ENCODE results near the gene NEK2. TPM values are rescaled to one million over a fixed set of nuclear protein-coding genes. Genes with fewer than 3 reads are reported as not detected.
"Not testable (repeated sequence)": the region's sequence is repeated elsewhere in the genome, so short reads cannot be mapped to it uniquely, and the experiment has no call there.

NEK2 gene
- total and polyA plus RNA-seq, 8 donors: 1.5 to 6.1 (median 4.6) TPM; not detected in 3

DNA sequence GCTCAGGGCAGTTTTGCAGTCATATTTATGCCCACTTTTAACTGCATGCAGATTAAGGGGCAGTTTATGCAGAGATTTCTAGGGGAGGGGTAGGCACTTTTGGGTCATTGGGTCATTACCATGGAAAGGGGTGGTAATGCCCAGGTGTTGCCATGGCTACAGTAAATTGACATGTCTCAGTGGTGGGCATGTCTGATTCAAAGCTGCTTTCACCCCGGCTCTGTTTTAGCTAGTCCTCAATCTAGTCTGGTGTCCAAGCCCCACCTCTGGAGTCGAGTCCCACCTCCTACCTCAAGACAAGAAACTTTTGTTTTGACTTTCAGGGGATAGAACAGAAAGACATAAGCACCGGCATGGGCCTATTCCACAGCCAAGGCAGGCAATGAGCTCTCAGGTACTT is 8.9 kb upstream of the NEK2 start:
- no peak overlapping the region for H3K4me3 ChIP-seq
- TF ChIP-seq POLR2A (IDR thresholded peaks at IDR 0.05) (no peak), EP300 (IDR thresholded peaks at IDR 0.05) (no peak), POLR2AphosphoS5 (IDR thresholded peaks at IDR 0.05) (no peak)
- TF ChIP-seq, protein P1, sequence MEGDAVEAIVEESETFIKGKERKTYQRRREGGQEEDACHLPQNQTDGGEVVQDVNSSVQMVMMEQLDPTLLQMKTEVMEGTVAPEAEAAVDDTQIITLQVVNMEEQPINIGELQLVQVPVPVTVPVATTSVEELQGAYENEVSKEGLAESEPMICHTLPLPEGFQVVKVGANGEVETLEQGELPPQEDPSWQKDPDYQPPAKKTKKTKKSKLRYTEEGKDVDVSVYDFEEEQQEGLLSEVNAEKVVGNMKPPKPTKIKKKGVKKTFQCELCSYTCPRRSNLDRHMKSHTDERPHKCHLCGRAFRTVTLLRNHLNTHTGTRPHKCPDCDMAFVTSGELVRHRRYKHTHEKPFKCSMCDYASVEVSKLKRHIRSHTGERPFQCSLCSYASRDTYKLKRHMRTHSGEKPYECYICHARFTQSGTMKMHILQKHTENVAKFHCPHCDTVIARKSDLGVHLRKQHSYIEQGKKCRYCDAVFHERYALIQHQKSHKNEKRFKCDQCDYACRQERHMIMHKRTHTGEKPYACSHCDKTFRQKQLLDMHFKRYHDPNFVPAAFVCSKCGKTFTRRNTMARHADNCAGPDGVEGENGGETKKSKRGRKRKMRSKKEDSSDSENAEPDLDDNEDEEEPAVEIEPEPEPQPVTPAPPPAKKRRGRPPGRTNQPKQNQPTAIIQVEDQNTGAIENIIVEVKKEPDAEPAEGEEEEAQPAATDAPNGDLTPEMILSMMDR (IDR thresholded peaks at IDR 0.05): no peak
- peaks cover 0 to 5% (median 0%) of the 10 kb centered on the region in 4 donors for H3K4me1 ChIP-seq
- intact Hi-C loops (cut with DNase I; ENCODE audit: low total_unique reads): loop anchor here (5.0 to 10.0 kb wide), 3 partner anchors 148 to 770 kb away; partner anchors contain the start of gene LPGAT1
- H3K9me3 ChIP-seq: no peaks in the 10 kb centered on the region
- no peak overlapping the region for H3K27ac ChIP-seq
- DNase-seq: no peak
- no peaks in the 10 kb centered on the region for H3K36me3 ChIP-seq
- WGBS, 5 donors: 62 to 76% (median 70%) methylated on average over 3 of the region's 3 CpGs
- peaks cover 0 to 5% (median 0%) of the 10 kb centered on the region in 3 donors for H3K27me3 ChIP-seq

DNA sequence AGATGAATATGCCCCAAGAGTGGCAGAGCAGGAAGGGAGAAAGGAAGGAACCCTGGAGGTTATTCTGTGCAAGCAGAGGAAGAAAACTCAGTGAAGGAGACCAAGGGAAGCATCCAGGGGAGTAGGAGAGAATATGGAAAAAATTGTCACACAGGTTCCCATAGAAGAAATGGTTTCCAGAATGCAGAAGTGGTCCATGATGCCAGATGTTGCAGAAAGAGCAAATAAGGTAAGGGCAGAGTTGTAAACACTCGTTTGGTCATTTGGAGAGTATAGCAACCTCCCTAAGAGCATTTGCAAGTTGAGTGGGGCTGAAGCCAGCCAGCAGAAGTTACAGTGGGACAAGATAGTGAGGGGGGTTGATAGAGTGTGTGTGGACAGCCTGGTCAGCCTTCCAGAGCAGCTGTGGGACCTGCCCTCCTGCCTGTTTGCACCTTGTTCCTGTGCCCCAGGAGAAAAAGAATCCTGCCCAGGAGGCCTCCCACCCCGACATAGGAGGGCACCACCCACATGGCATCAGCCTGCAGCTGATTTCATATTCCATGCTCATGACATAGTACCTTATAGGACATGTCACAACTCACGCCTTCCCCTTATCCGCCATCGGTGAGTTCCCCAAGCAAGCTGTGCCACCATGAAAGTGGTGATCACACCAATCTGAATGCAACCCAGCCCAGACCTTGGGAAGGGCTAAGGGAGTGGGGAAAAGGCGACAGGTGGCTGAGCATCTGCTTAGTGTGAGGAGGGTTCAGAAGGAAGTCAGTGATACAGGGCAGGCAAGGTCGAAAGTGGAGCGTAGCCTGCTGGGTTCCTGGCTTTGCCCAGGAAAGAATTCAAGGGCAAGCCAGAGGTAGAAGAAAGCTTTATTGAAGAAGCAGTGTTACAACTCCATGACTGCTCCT is 8.2 kb upstream of the NEK2 start:
- intact Hi-C loops (cut with DNase I; ENCODE audit: low total_unique reads): loop anchor here (5.0 to 10.0 kb wide), 3 partner anchors 149 to 771 kb away; partner anchors contain the start of gene LPGAT1
- 82 to 91% (median 85%) methylated on average over 8 of the region's 8 CpGs for WGBS, 5 donors
- no peaks in the 10 kb centered on the region for H3K36me3 ChIP-seq

DNA sequence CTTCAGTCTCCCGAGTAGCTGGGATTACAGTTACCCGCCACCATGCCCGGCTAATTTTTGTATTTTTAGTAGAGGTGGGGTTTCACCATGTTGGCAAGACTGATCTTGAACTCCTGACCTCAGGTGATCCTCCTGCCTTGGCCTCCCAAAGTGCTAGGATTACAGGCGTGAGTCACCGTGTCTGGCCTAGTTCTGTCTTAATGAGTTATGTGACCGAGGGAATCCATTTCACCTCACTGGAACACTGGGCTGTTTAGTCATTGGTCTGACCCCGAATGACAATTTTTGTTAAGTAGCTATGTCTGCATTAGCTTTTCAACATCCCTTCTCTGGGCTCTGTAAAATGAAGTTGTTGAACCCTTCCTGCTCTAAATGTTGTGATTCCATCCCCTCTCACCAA is 6.8 kb upstream of the NEK2 start:
- not testable (repeated sequence) for H3K4me3 ChIP-seq, H3K27me3 ChIP-seq, H3K9me3 ChIP-seq, DNase-seq, H3K36me3 ChIP-seq, H3K27ac ChIP-seq, H3K4me1 ChIP-seq
- WGBS, 5 donors: 82 to 95% (median 91%) methylated on average over 7 of the region's 7 CpGs
- intact Hi-C loops (cut with DNase I; ENCODE audit: low total_unique reads): loop anchor here (5.0 to 10.0 kb wide), 3 partner anchors 150 to 773 kb away; partner anchors contain the start of gene LPGAT1

More for the DNA sequence above, 8.2 kb upstream of the NEK2 start:
- H3K9me3 ChIP-seq: no peaks in the 10 kb centered on the region
- no peak overlapping the region for H3K4me3 ChIP-seq
- DNase-seq: no peak
- H3K27ac ChIP-seq: no peak overlapping the region
- H3K4me1 ChIP-seq: peaks cover 0 to 5% (median 0%) of the 10 kb centered on the region in 4 donors
- TF ChIP-seq POLR2A (IDR thresholded peaks at IDR 0.05): no peak
- TF ChIP-seq, protein P1 (IDR thresholded peaks at IDR 0.05): no peak
- no peak for TF ChIP-seq POLR2AphosphoS5 (IDR thresholded peaks at IDR 0.05)
- peaks cover 0 to 5% (median 0%) of the 10 kb centered on the region in 3 donors for H3K27me3 ChIP-seq

DNA sequence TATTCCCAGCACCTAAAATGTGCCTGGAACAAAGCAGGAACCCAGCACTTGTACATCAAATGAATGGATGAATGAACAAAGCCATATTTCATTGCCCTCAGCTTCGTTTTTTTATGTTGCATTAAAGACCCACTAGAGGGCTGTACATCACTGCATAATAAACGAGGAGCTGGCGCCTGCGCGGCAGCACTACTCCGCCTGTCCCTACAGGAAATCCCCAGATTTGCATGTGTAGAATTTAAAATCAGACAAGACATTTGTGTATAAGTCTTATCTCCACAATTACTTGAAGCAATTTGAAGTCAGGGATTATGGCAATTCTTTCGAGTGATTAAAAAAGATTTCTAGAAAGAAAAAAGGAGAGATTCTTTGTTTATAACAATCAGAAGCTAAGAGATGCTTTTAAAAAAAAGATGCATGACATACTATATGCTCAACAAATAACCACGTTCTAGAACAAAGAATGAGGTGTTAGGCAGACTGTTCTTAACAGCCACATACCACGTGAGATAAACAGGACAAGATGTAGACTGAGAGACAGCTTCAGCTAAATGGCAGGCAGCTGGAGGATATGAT is 5.4 kb upstream of the NEK2 start:
- Histone ChIP-seq H3K36me3 (no peaks in the 10 kb centered on the region), H3K27ac (no peak overlapping the region), H3K9me3 (no peaks in the 10 kb centered on the region), H3K4me1 (peaks cover 0 to 9% (median 3%) of the 10 kb centered on the region in 4 donors), H3K4me3 (no peak overlapping the region), H3K27me3 (peaks cover 0 to 1% (median 0%) of the 10 kb centered on the region in 3 donors)
- TF ChIP-seq POLR2AphosphoS5 (IDR thresholded peaks at IDR 0.05): peak in 1 of 3 donors; percentile 20
- TF ChIP-seq, protein P1 (IDR thresholded peaks at IDR 0.05): peak in 5 of 7 experiments; percentile 57 to 87 (median 65)
- TF ChIP-seq POLR2A (IDR thresholded peaks at IDR 0.05): no peak
- no peak for TF ChIP-seq EP300 (IDR thresholded peaks at IDR 0.05)
- DNase-seq: peak; percentile 70 to 94
- 1 to 4% (median 1%) methylated on average over 9 of the region's 9 CpGs for WGBS, 5 donors
- intact Hi-C loops (cut with DNase I; ENCODE audit: low total_unique reads): loop anchor here (5.0 to 10.0 kb wide), 3 partner anchors 151 to 774 kb away; partner anchors contain the start of gene LPGAT1
